Astrocyte (in vitro differentiated cells and primary cell): Measurements from ENCODE around the gene OR51A2.

Experiments used
- EZH2 ChIP-seq: IDR thresholded peaks from 2 replicates; pipeline ENCODE4 v1.6.1; 2012; ENCODE audit warnings: mild to moderate bottlenecking, low read length, inconsistent platforms; ENCODE audit not compliant: insufficient read depth
- TF ChIP-seq, protein P1 (sequence below): IDR thresholded peaks from 2 replicates; pipeline ENCODE4 v1.5.1; 2011; ENCODE audit warnings: low read depth, mild to moderate bottlenecking, inconsistent platforms, low read length, moderate library complexity; ENCODE audit not compliant: insufficient read depth

DNA sequence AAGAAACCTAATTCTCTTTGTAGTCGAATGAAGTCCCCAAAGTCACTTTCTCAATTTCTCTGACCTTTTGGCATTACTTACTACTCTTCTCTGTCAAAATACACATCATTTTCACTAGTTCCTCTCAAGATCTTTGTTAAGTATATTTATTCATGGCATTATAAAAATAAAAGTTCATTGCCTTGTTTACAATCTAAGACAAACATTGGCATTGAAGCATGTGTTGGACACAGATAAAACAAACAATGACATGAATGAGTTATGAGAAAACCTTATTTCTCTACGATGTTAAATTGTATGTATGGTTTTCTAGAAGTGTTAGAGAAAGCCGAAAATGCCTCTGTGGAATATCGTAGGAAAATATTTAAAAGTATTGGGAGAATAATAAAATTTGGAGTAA is 22.8 kb downstream of the OR51A2 start:
- TF ChIP-seq, protein P1, sequence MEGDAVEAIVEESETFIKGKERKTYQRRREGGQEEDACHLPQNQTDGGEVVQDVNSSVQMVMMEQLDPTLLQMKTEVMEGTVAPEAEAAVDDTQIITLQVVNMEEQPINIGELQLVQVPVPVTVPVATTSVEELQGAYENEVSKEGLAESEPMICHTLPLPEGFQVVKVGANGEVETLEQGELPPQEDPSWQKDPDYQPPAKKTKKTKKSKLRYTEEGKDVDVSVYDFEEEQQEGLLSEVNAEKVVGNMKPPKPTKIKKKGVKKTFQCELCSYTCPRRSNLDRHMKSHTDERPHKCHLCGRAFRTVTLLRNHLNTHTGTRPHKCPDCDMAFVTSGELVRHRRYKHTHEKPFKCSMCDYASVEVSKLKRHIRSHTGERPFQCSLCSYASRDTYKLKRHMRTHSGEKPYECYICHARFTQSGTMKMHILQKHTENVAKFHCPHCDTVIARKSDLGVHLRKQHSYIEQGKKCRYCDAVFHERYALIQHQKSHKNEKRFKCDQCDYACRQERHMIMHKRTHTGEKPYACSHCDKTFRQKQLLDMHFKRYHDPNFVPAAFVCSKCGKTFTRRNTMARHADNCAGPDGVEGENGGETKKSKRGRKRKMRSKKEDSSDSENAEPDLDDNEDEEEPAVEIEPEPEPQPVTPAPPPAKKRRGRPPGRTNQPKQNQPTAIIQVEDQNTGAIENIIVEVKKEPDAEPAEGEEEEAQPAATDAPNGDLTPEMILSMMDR: no peak
- TF ChIP-seq EZH2: no peak
